ENCODE data around the gene PLPP3. TPM values are rescaled to one million over a fixed set of nuclear protein-coding genes. Genes with fewer than 3 reads are reported as not detected.

PLPP3 gene
- total RNA-seq, 1 donor from 2014 or later, result 53.9 TPM

DNA sequence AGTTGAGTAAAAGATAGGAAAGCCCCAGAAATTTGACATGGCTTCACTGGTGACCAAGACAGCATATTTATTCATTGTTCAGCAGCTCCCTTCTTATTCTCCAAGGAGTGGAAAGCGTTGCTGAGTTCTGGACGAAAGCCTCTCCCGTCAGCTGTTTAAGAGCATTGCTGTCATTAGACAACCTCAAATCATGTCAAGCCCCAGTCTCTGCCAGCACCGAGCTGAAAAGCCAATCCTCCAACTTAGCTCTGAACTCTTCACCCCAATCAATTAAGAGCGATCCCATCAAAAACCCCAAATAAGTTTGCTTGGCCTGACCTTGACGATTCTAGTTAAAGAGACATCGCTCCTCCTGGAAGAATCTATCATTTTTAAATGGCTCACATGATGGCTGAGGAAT, 110.8 kb downstream of the PLPP3 start:
- ATAC-seq (no peak), DNase-seq (ENCODE audit: low spot score) (no peak)

DNA sequence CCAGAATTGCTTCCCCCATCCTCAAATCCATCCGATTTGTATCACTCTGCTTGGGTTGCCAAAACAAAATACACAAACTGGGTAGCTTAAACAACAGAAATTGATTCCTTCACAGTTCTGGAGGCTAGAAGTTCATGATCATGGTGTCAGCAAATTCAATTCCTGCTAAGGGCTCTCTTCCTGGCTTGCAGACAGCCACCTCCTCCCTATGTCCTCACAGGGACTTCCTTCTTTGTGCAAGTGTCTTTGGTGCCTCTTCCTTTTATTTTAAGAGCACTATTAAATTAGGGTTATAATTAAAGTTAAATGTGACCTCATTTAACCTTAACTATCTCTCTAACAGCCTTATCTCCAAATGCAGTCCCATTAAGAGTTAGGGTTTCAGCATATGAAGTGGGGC, 112.8 kb downstream of the PLPP3 start:
- peak; percentile 50 for ATAC-seq
- no peak for DNase-seq (ENCODE audit: low spot score)

DNA sequence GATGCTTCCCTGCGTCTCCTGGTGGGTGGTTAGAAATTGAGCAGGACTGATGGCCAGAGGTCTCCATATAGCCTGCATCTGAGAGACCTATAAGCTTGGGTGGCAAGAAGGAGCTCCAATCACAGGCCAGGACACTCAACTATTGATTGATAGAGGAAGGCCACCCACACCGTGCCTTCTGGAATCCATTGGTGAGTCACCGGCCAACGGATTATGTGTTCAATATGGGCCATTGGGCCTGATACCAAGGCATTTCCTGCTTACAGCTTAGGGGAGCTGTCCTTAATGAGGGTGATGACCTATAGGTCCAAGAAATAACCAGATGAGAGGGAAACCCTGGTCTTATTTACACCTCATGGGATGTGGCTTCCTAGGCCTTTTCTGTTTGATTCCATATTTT, 115.1 kb downstream of the PLPP3 start:
- DNase-seq (ENCODE audit: low spot score), result no peak
- no peak for ATAC-seq

GRCh38 chr1:56463376-56463775, 116.0 kb downstream of the PLPP3 start:
- ATAC-seq (no peak), DNase-seq (ENCODE audit: low spot score) (no peak)

- no peak for ATAC-seq
- no peak for DNase-seq (ENCODE audit: low spot score)
Measured at GRCh38 chr1:56462209-56462608, 117.2 kb downstream of the PLPP3 start.

DNA sequence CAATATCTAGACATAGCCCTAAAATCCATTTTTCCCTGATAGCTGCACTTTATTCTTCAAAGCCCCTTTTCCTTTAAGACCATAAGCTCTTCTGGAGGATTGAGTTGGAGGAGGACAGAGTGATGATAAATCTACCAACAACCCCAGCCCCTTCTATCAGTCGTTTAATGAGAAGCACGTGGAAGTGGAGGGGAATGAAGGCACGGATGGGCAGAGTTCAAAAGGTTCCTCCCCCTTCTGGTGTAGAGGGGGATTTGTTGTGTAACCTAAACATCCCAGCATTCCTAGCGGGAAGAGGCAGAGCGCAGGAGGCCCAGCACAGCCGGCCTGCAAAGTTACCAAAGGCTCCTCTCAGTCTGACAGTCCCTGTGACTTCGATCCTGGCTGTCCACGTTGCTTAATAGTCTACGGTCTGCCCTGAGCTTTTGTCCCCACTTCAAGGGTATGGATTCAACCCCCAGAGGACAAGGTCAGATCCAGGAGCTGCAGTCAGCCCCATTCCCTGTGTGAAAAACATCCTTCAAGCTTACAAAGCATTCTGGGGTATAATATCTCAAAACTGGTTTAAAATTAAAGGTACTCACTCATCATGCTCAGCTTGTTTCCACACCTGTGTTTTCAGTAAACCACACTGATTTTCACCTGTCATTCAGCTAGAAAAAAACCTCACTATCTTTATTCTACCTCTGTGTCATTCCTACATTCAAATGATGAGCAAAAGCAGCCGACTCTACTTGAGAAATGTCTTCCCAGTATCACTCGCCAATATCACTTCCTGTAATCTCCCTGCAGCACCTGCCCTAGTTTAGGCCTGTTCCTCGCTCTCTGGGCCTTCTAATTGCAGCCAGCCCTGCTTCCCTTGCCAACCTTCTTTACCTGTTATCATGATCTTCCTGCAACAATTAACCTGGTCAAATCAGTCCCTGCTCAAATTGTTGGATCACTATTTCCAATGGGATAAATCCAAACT, 117.9 kb downstream of the PLPP3 start:
- peak; percentile 87 for ATAC-seq
- peak; percentile 66 for DNase-seq (ENCODE audit: low spot score)

- ATAC-seq, result no peak
Measured at GRCh38 chr1:56459260-56459659, 120.1 kb downstream of the PLPP3 start.

GRCh38 chr1:56457756-56458375, 121.5 kb downstream of the PLPP3 start:
- ATAC-seq, result peak; percentile 8
- no peak for DNase-seq (ENCODE audit: low spot score)

More at GRCh38 chr1:56459260-56459659, 120.1 kb downstream of the PLPP3 start:
- no peak for DNase-seq (ENCODE audit: low spot score)

- no peak for ATAC-seq
Measured at GRCh38 chr1:56456435-56457101, 122.8 kb downstream of the PLPP3 start.

DNA sequence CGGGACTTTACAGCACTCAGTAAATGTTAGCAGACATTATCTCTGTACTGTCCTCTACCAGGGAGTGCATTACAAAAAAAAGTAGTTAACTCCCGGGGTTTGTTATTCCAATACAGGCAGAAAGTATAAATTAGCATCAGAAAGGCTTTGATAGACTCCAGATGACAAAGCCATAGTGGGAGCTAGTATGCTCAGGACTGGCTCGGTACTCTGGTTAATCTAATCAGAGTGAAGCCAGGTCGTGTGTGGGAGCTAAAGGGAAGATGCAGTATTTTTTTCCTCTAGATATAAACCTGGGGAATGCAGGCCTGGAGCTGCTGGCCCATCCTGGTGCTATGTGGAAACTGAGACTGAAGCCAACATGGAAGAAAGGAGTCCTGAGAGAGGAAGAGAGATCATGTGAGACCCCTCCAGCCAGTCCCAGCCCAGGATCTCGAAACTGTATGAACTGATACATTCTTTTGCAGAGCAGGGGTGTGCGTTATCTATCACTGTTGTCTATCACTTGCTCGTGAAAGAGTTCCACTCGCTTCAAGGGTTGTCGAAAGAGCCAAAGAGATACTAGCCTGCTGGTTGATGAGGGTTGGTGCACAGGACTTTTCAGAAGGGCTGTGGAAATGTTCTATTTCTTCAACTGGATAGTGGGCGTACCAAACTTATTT, 125.8 kb downstream of the PLPP3 start:
- DNase-seq (ENCODE audit: low spot score), result no peak
- no peak for ATAC-seq

More at GRCh38 chr1:56456435-56457101, 122.8 kb downstream of the PLPP3 start:
- no peak for DNase-seq (ENCODE audit: low spot score)

DNA sequence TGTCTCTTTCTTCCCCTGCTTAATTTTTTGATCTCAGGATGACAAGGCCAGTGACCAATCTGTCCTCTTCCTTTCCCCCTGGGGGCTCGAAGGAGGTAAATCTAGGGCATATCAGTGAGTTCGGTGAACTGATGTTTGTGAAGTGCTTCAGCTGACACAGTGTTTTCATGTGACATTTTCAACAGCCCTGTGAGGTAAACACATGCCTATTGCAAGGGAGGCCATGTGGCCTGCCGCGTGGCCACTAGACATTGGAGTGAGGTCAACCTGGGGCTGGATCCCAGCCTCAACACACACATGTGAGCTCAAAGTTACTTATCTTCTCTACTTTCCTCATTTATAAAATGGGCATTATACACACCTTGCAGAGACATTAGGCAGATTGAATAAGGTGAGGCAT, 126.3 kb downstream of the PLPP3 start:
- peak; percentile 91 for DNase-seq (ENCODE audit: low spot score)
- peak; percentile 72 for ATAC-seq

DNA sequence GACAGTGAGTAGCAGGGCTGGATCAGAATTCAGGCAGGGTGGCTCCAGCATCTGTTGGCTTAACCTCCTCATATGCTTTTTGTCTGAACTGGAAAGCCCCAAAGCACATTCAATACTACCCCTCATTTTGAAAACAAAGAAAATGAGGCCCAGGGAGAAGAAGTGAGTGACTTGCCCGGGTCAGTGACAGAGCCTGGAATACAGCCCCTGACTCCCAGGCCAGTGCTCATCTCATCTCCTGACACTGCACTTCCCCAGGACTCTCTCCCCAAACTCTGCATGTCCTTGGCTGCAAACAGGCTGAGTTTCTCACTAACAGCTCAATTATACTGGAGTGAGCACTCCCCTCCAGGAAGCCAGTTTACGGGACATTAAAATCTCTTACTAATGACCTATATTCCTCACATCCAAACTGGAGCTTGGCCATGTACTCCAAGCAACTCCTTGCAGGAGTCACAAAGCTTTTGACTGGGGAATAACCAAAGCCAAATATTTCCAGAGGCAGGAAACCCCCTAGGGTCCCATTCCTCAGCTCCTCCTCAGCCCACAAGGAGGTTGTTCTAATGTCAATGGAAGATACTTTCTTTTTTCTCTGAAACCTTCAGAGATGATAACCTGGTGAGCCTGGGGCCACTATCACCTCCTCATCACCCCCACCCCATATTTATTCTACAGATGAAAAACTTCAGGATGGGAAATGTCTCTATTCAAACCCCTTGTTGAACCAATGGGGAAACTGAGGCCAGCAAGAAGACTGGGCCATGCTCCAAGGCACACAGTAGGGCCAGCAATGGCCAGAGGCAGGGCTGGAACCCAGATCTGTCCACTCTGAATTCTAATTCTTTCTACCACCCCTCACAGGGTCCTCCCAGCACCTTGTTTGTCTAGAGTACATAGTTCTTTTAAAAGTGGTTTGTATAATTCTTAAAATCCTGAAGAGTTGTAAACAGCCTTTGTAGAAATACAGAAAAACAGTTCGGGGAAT, 127.0 kb downstream of the PLPP3 start:
- no peak for DNase-seq (ENCODE audit: low spot score)
- ATAC-seq, result no peak

GRCh38 chr1:56451491-56451890, 127.9 kb downstream of the PLPP3 start:
- ATAC-seq (no peak), DNase-seq (ENCODE audit: low spot score) (no peak)

GRCh38 chr1:56450004-56450666, 129.2 kb downstream of the PLPP3 start:
- no peak for ATAC-seq
- no peak for DNase-seq (ENCODE audit: low spot score)

DNA sequence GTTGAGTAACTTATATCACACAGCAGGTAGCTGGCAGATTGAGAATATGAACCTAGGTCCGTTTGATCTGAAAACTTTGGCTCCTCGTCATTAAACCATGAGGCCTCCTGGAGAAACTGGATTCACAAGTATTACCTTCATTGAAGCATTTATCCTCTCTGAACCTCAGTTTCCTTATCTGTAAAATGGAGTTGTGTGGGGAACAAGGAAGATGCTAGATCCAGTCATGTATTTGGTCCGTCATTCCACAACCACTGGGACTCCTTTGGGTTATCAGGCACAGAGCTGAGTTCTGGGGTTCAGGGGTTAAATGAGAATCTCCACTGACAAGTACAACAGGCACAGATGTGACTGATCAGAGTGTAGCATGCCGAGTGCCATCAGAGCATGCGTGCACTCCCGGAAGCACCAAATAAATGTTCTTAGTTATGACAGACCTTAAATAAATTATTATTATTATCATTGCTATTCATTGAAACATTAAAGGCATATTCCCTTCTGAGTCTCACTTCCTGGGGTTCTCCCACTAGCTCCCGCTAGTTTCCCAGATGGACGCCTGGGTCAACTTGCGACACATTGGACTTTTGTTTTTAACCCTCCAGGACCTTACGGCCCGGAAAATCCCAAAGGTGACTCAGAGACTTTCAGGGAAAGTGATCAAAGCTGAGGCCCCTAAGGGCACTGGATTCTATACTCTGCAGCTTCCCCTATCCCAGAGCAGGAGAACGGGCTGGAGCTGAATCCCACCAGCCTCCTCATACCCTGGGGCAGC, 130.6 kb downstream of the PLPP3 start:
- ATAC-seq (peak; percentile 36), DNase-seq (ENCODE audit: low spot score) (peak; percentile 91)

DNA sequence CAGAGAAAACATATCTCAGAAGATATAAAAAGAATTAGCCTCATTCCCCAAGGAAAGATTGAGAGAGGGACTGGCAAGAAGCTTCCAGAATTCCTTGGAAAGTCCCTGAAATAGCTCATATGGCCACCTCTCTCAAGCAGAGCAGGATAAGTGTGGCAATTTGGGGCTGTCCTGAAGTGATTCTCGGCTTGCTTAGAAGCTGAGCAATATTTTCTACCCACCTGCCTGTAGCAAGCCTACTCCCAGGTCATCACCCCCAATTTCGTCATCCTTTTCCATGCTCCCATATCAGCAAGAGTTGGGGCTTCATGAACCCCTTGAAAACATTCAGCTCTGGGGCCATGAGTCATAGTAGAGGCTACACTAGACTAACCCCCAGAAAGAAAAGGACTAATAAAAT, 131.5 kb downstream of the PLPP3 start:
- ATAC-seq (no peak), DNase-seq (ENCODE audit: low spot score) (no peak)

GRCh38 chr1:56446531-56447098, 132.7 kb downstream of the PLPP3 start:
- ATAC-seq (peak; percentile 64), DNase-seq (ENCODE audit: low spot score) (peak; percentile 76)

Data from left lobe of liver (tissue), 2 donors.